H1 (cell line): ENCODE results near the gene TMEM163. TPM values are rescaled to one million over a fixed set of nuclear protein-coding genes. Genes with fewer than 3 reads are reported as not detected.

Experiments used
- BACH1 ChIP-seq: IDR thresholded peaks from 2 replicates; pipeline ENCODE4 v1.6.1; 2012; ENCODE audit warnings: low read length, improper control_type of control experiment
- JUN ChIP-seq: IDR thresholded peaks from 2 replicates; pipeline ENCODE4 v1.6.1; 2011; ENCODE audit warnings: low read depth, mild to moderate bottlenecking, improper control_type of control experiment, low read length
- SP4 ChIP-seq: IDR thresholded peaks from 2 replicates; pipeline ENCODE4 v1.6.1; 2012; ENCODE audit warnings: low read length, inconsistent platforms
- polyA plus RNA-seq, 7 experiments: library from polyadenylated mRNA; depleted of rRNA in 3 of 7; stranded (reverse) in 5 of 7; unstranded in 2 of 7; fragments of >200 nt in 5 of 7; fragments of 200-250 nt in 2 of 7; gene quantifications; 1 replicate in 5 of 7; 2 replicates in 1 of 7; 4 replicates in 1 of 7; pipeline versions ENCODE4 v1.2.1 to v1.2.3, GENCODE V29; 2011 to 2013; ENCODE audit warnings: missing spikeins in 2 of 7, mixed read lengths in 2 of 7
- total RNA-seq: library from RNA; stranded (reverse); fragmentation: NEBNext Ultra II Directional; extraction: Animal tissue kit (Norgen Biotek cat#: 25700); gene quantifications from 2 replicates; pipeline ENCODE4 v1.2.1, GENCODE V29; 2021
- TF ChIP-seq, protein P1 (sequence below): IDR thresholded peaks from 2 replicates; pipeline ENCODE4 v1.6.1; 2012; ENCODE audit warnings: low read length, inconsistent platforms

Gene TMEM163
- total and polyA plus RNA-seq, 2 of the 8 experiments (the other 6 are each of a cell fraction or from before 2014, with no cell fraction given), result 2.8 to 3.2 TPM

DNA sequence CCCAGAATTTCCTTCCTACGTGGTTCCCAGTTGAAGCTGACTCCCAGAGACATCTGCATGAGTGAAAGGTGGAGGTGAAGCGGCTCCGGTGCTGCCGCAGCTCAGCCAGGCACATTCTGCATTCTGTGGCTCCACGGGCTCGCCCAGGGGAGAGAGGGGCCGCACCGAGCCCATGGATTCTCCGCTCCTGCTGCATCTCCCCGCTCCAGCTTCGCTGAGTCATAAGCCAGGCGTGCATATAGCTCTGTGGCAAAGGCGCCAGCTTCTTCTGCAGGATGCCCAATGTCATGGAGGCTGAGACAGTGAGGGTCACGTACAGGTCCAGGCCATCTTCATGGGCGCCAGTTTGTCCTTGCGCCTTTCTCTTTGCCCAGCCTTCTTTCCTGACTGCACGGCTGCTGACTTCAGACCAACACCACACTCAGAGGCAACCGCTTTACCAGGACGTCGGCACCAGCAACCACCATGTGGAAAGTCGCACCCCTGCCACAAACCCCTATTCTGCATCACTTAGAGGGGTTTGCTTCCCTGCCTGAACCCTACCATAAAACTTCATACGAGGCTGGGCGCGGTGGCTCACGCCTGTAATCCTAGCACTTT, 249.2 kb downstream of the TMEM163 start (continued):
- TF ChIP-seq SP4 (no peak), BACH1 (no peak), JUN (no peak)
- TF ChIP-seq, protein P1, sequence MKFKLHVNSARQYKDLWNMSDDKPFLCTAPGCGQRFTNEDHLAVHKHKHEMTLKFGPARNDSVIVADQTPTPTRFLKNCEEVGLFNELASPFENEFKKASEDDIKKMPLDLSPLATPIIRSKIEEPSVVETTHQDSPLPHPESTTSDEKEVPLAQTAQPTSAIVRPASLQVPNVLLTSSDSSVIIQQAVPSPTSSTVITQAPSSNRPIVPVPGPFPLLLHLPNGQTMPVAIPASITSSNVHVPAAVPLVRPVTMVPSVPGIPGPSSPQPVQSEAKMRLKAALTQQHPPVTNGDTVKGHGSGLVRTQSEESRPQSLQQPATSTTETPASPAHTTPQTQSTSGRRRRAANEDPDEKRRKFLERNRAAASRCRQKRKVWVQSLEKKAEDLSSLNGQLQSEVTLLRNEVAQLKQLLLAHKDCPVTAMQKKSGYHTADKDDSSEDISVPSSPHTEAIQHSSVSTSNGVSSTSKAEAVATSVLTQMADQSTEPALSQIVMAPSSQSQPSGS, result no peak
- TF ChIP-seq, all 59 proteins: peak for 0
